Measurements from ENCODE around the gene ACACA.

DNA sequence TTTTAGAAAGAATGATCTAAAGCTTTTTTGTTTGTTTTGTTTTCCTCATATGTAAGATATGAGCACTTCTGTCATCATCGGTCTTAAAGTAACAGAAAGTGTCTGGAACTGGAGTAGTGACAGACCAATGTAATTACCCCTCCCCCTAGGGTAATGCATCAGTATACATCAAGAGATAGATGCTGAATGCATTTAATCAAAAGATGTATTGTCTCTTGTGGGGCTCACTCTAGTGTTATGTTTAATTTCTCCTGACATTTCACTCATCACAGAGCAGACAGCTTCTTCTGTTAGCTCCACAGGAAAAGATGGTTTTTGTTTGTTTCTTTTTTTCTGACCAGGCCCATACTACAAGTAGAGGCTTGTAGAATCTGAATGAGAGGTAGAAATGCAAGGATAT, 199.5 kb downstream of the ACACA start:
- TF ChIP-seq EZH2 (IDR thresholded peaks at IDR 0.05; ENCODE audit: borderline replicate concordance, low read length) = no peak
- TF ChIP-seq, protein P1, sequence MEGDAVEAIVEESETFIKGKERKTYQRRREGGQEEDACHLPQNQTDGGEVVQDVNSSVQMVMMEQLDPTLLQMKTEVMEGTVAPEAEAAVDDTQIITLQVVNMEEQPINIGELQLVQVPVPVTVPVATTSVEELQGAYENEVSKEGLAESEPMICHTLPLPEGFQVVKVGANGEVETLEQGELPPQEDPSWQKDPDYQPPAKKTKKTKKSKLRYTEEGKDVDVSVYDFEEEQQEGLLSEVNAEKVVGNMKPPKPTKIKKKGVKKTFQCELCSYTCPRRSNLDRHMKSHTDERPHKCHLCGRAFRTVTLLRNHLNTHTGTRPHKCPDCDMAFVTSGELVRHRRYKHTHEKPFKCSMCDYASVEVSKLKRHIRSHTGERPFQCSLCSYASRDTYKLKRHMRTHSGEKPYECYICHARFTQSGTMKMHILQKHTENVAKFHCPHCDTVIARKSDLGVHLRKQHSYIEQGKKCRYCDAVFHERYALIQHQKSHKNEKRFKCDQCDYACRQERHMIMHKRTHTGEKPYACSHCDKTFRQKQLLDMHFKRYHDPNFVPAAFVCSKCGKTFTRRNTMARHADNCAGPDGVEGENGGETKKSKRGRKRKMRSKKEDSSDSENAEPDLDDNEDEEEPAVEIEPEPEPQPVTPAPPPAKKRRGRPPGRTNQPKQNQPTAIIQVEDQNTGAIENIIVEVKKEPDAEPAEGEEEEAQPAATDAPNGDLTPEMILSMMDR (conservative IDR thresholded peaks at IDR 0.05 in 1 of 2, IDR thresholded peaks at IDR 0.05 in 1 of 2; ENCODE audit: extremely low read depth in 1 of 2, insufficient read depth in 1 of 2, low read depth in 1 of 2, low read length in 2 of 2) = no peak
